ENCODE data around the gene CD247.

The CD247 gene

GRCh38 chr1:167471568-167471967 is 46.8 kb downstream of the CD247 start:
- no peak overlapping the region for H2BK5ac ChIP-seq (ENCODE audit: low read depth, low read length, poor library complexity)
- H3K79me2 ChIP-seq (ENCODE audit: control insufficient read depth, insufficient read depth, low read length, poor library complexity): no peaks in the 10 kb centered on the region
- H3K36me3 ChIP-seq (ENCODE audit: control insufficient read depth in 1 of 2, insufficient read depth in 2 of 2, low read length in 2 of 2): no peaks in the 10 kb centered on the region
- H3K4me3 ChIP-seq (ENCODE audit: low read depth, low read length): no peak overlapping the region
- no peak overlapping the region for H3K27ac ChIP-seq (ENCODE audit: low read depth, low read length)
- H3K23ac ChIP-seq (ENCODE audit: low read length): no peak overlapping the region
- H3K18ac ChIP-seq (ENCODE audit: low read length): no peak overlapping the region
- no peak overlapping the region for H4K8ac ChIP-seq (ENCODE audit: low read depth, low read length)
- no peaks in the 10 kb centered on the region for H3K27me3 ChIP-seq (ENCODE audit: insufficient read depth, low read length)
- no peaks in the 10 kb centered on the region for H3K79me1 ChIP-seq (ENCODE audit: low read length)
- H2AFZ ChIP-seq (ENCODE audit: insufficient read depth, low read length, poor library complexity): no peak overlapping the region
- H4K91ac ChIP-seq (ENCODE audit: low read depth, low read length): no peak overlapping the region
- H2AK5ac ChIP-seq (ENCODE audit: low read length): no peak overlapping the region
- H3K9me3 ChIP-seq (ENCODE audit: insufficient read depth, low read depth, low read length): peaks cover 2% of the 10 kb centered on the region
- no peak overlapping the region for H2BK120ac ChIP-seq (ENCODE audit: insufficient read depth, low read length, poor library complexity)
- H4K12ac ChIP-seq (ENCODE audit: low read depth, low read length): no peak overlapping the region
- H3K9ac ChIP-seq (ENCODE audit: low read length): no peak overlapping the region
- no peak overlapping the region for H3K4me2 ChIP-seq (ENCODE audit: low read length)
- no peak overlapping the region for H2BK12ac ChIP-seq (ENCODE audit: low read length)
- H3K4me1 ChIP-seq (ENCODE audit: control insufficient read depth in 1 of 2, insufficient read depth in 2 of 2, low read length in 2 of 2): peaks cover 16 to 19% of the 10 kb centered on the region in 2 experiments
- H3K4ac ChIP-seq (ENCODE audit: low read depth, low read length): no peak overlapping the region
- no peak overlapping the region for H3K14ac ChIP-seq (ENCODE audit: low read length)
- no CpG with 5 or more reads among the region's 5 CpGs for WGBS (ENCODE audit: extremely low coverage, insufficient coverage, insufficient read length)
- no peak for DNase-seq

- no peaks in the 10 kb centered on the region for H3K79me1 ChIP-seq (ENCODE audit: low read length)
- no peak overlapping the region for H3K23ac ChIP-seq (ENCODE audit: low read length)
- H3K27me3 ChIP-seq (ENCODE audit: insufficient read depth, low read length): no peaks in the 10 kb centered on the region
- H4K8ac ChIP-seq (ENCODE audit: low read depth, low read length): no peak overlapping the region
- H2BK12ac ChIP-seq (ENCODE audit: low read length): no peak overlapping the region
- no peak overlapping the region for H2BK5ac ChIP-seq (ENCODE audit: low read depth, low read length, poor library complexity)
- no peak overlapping the region for H3K4ac ChIP-seq (ENCODE audit: low read depth, low read length)
- peaks cover 2% of the 10 kb centered on the region for H3K9me3 ChIP-seq (ENCODE audit: insufficient read depth, low read depth, low read length)
- H3K4me1 ChIP-seq (ENCODE audit: control insufficient read depth in 1 of 2, insufficient read depth in 2 of 2, low read length in 2 of 2): peaks cover 16 to 19% of the 10 kb centered on the region in 2 experiments
- H2BK120ac ChIP-seq (ENCODE audit: insufficient read depth, low read length, poor library complexity): no peak overlapping the region
- no peaks in the 10 kb centered on the region for H3K79me2 ChIP-seq (ENCODE audit: control insufficient read depth, insufficient read depth, low read length, poor library complexity)
- no peak overlapping the region for H3K9ac ChIP-seq (ENCODE audit: low read length)
- no peak overlapping the region for H4K12ac ChIP-seq (ENCODE audit: low read depth, low read length)
- no peak overlapping the region for H3K4me3 ChIP-seq (ENCODE audit: low read depth, low read length)
- H3K36me3 ChIP-seq (ENCODE audit: control insufficient read depth in 1 of 2, insufficient read depth in 2 of 2, low read length in 2 of 2): no peaks in the 10 kb centered on the region
- DNase-seq: no peak
- no peak overlapping the region for H2AK5ac ChIP-seq (ENCODE audit: low read length)
- no peak overlapping the region for H4K91ac ChIP-seq (ENCODE audit: low read depth, low read length)
- no peak overlapping the region for H2AFZ ChIP-seq (ENCODE audit: insufficient read depth, low read length, poor library complexity)
- H3K4me2 ChIP-seq (ENCODE audit: low read length): no peak overlapping the region
- H3K18ac ChIP-seq (ENCODE audit: low read length): no peak overlapping the region
- WGBS (ENCODE audit: extremely low coverage, insufficient coverage, insufficient read length): no CpG with 5 or more reads among the region's 7 CpGs
- H3K27ac ChIP-seq (ENCODE audit: low read depth, low read length): no peak overlapping the region
- no peak overlapping the region for H3K14ac ChIP-seq (ENCODE audit: low read length)
Observed at GRCh38 chr1:167469280-167469965, 48.9 kb downstream of the CD247 start.

GRCh38 chr1:167467752-167468151 is 50.6 kb downstream of the CD247 start:
- no peaks in the 10 kb centered on the region for H3K79me1 ChIP-seq (ENCODE audit: low read length)
- H3K4me3 ChIP-seq (ENCODE audit: low read depth, low read length): no peak overlapping the region
- H2BK5ac ChIP-seq (ENCODE audit: low read depth, low read length, poor library complexity): no peak overlapping the region
- no peak overlapping the region for H4K91ac ChIP-seq (ENCODE audit: low read depth, low read length)
- peaks cover 1% of the 10 kb centered on the region for H3K9me3 ChIP-seq (ENCODE audit: insufficient read depth, low read depth, low read length)
- H3K4me2 ChIP-seq (ENCODE audit: low read length): no peak overlapping the region
- H4K12ac ChIP-seq (ENCODE audit: low read depth, low read length): no peak overlapping the region
- no peak overlapping the region for H3K27ac ChIP-seq (ENCODE audit: low read depth, low read length)
- no peak overlapping the region for H2BK12ac ChIP-seq (ENCODE audit: low read length)
- no peaks in the 10 kb centered on the region for H3K79me2 ChIP-seq (ENCODE audit: control insufficient read depth, insufficient read depth, low read length, poor library complexity)
- no peak overlapping the region for H3K9ac ChIP-seq (ENCODE audit: low read length)
- no peak overlapping the region for H3K18ac ChIP-seq (ENCODE audit: low read length)
- H3K36me3 ChIP-seq (ENCODE audit: control insufficient read depth in 1 of 2, insufficient read depth in 2 of 2, low read length in 2 of 2): no peaks in the 10 kb centered on the region
- no peak overlapping the region for H2AK5ac ChIP-seq (ENCODE audit: low read length)
- H4K8ac ChIP-seq (ENCODE audit: low read depth, low read length): no peak overlapping the region
- no peak overlapping the region for H2AFZ ChIP-seq (ENCODE audit: insufficient read depth, low read length, poor library complexity)
- H2BK120ac ChIP-seq (ENCODE audit: insufficient read depth, low read length, poor library complexity): no peak overlapping the region
- no peak overlapping the region for H3K14ac ChIP-seq (ENCODE audit: low read length)
- H3K4me1 ChIP-seq (ENCODE audit: control insufficient read depth in 1 of 2, insufficient read depth in 2 of 2, low read length in 2 of 2): peaks cover 1 to 5% of the 10 kb centered on the region in 2 experiments
- no peak overlapping the region for H3K4ac ChIP-seq (ENCODE audit: low read depth, low read length)
- H3K23ac ChIP-seq (ENCODE audit: low read length): no peak overlapping the region
- DNase-seq: no peak
- no peaks in the 10 kb centered on the region for H3K27me3 ChIP-seq (ENCODE audit: insufficient read depth, low read length)
- no CpG with 5 or more reads among the region's 9 CpGs for WGBS (ENCODE audit: extremely low coverage, insufficient coverage, insufficient read length)

GRCh38 chr1:167467126-167467710 is 51.1 kb downstream of the CD247 start:
- Histone ChIP-seq H3K4me3 (ENCODE audit: low read depth, low read length) (no peak overlapping the region), H3K27ac (ENCODE audit: low read depth, low read length) (no peak overlapping the region), H3K23ac (ENCODE audit: low read length) (no peak overlapping the region), H3K4me2 (ENCODE audit: low read length) (no peak overlapping the region), H3K79me1 (ENCODE audit: low read length) (no peaks in the 10 kb centered on the region), H3K4me1 (ENCODE audit: control insufficient read depth in 1 of 2, insufficient read depth in 2 of 2, low read length in 2 of 2) (peaks cover 0 to 3% of the 10 kb centered on the region in 2 experiments), H4K91ac (ENCODE audit: low read depth, low read length) (no peak overlapping the region), H3K27me3 (ENCODE audit: insufficient read depth, low read length) (no peaks in the 10 kb centered on the region), H3K14ac (ENCODE audit: low read length) (no peak overlapping the region), H2BK5ac (ENCODE audit: low read depth, low read length, poor library complexity) (no peak overlapping the region), H2BK120ac (ENCODE audit: insufficient read depth, low read length, poor library complexity) (no peak overlapping the region), H4K12ac (ENCODE audit: low read depth, low read length) (no peak overlapping the region), H3K9ac (ENCODE audit: low read length) (no peak overlapping the region), H2AK5ac (ENCODE audit: low read length) (no peak overlapping the region), H4K8ac (ENCODE audit: low read depth, low read length) (no peak overlapping the region), H3K4ac (ENCODE audit: low read depth, low read length) (no peak overlapping the region), H3K18ac (ENCODE audit: low read length) (no peak overlapping the region), H3K79me2 (ENCODE audit: control insufficient read depth, insufficient read depth, low read length, poor library complexity) (no peaks in the 10 kb centered on the region), H3K9me3 (ENCODE audit: insufficient read depth, low read depth, low read length) (no peaks in the 10 kb centered on the region), H2BK12ac (ENCODE audit: low read length) (no peak overlapping the region), H3K36me3 (ENCODE audit: control insufficient read depth in 1 of 2, insufficient read depth in 2 of 2, low read length in 2 of 2) (no peaks in the 10 kb centered on the region), H2AFZ (ENCODE audit: insufficient read depth, low read length, poor library complexity) (no peak overlapping the region)
- no peak for DNase-seq
- no CpG with 5 or more reads among the region's 15 CpGs for WGBS (ENCODE audit: extremely low coverage, insufficient coverage, insufficient read length)

Measured in trophoblast cell (in vitro differentiated cells and primary cell).